Erythroblast (primary cell): Measurements from ENCODE around the gene MYL12B.

ENCODE experiments used
- GATA1 ChIP-seq: IDR thresholded peaks from 2 replicates; pipeline ENCODE4 v1.6.1; 2011; ENCODE audit warnings: low read depth, mild to moderate bottlenecking, control low read depth, low read length, moderate library complexity
- POLR2A ChIP-seq: IDR thresholded peaks from 2 replicates; pipeline ENCODE4 v1.6.1; 2011; ENCODE audit warnings: mild to moderate bottlenecking, low read length

GRCh38 chr18:3252843-3253242 lies 9.1 kb upstream of the MYL12B start:
- TF ChIP-seq POLR2A (no peak), GATA1 (no peak)
